NOMO-1 treated with DMSO at 0.1 percent for 48 hours (cell line): ENCODE results near the gene CCL3.
A peak's percentile ranks its signal among the peaks of the same experiment; 100 is the strongest.
"Not testable (repeated sequence)": the region's sequence is repeated elsewhere in the genome, so short reads cannot be mapped to it uniquely, and the experiment has no call there.

Experiments used
- DNase-seq: peaks from one replicate; lab custom pipeline; 2025; ENCODE audit not compliant: unreplicated experiment; lab: John Stamatoyannopoulos, UW

Gene CCL3

DNA sequence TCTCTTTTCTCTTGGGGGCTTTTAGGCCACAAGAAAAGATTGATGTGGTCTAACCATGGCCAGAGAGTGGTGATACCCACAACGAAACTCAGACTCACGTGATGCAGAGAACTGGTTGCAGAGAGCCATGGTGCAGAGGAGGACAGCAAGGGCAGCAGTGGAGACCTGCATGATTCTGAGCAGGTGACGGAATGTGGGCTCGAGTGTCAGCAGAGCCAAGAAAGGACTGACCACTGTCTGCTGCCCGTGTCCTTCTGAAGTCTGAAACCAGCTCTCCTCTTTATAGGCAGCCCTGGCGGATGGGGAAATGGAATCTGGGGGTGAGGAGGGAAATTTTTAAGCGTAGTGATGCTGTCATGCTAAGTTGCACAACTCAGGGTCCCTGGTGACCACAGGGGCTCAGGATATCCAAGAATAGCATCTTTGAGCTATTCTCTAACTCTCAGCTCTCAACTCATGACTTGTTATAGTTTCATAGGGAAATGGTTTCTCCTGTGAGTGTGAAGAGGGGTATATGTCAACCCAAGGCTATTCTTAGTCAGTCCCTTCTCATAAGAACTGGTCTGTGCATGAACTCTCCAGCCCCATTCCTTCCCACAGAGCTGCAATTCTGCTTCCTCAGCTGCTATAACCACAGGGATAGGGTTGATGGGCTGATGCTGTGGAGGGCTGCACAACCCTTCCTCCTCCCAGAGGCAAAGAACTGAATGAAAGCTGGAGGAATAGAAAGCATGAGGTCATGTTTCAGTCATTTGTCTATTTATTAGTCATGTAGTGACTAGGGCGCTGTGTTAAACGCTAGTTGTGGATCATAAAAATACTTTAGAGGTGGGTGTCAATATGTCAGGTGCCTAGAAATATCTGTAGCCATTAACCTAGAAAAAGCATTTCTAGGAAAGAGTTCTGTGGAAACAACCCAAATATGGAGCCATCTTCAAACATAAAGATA is at the start of gene CCL3:
Gene CCL3, minus strand, starts transcription at position 256 of the 949 bp plus-strand sequence. Its CDS starts 85 bp downstream, at position 171.
- peak; percentile 94 for DNase-seq

DNA sequence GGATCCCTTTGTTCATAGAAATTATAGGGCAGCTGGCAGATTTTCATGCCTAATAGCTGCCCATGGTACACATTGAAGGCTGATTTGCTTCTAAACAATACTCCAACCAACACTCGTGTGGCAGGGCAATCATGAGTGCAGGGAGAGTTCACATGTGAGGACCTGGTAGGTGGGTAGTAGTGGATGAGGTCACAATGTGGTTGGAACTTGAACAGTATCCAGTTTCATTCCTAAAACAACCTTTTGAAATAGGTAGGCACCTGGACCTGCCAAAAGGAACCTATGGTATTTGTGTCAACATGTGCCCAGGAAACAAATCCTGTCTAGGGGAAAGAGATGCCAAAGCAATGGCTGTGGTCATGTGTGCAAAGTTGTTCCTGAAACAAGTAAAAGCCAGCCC is 46.5 kb upstream of the CCL3 start:
- no peak for DNase-seq

DNA sequence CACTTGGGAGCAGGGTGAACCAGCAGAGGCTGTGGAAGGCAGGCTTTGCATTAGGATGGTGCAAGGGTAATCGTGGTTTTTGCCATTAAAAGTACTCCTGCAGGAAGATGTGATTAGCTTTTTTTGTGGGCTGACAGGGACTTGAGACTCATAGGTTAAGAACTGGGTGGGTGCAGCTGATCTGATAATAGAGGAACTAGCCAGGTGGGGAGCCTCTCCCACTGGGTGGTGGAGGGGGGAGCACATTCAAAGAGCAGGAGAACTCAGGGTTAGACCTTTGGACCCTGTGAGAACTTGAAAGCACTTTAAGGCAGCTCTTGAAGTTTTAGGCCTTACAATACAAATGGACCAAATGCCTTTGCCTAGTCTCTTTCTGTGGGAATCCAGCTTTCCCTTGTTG is 46.1 kb upstream of the CCL3 start:
- peak; percentile 46 for DNase-seq

GRCh38 chr17:36135465-36135864 is 45.5 kb upstream of the CCL3 start:
- DNase-seq, result peak; percentile 77

DNA sequence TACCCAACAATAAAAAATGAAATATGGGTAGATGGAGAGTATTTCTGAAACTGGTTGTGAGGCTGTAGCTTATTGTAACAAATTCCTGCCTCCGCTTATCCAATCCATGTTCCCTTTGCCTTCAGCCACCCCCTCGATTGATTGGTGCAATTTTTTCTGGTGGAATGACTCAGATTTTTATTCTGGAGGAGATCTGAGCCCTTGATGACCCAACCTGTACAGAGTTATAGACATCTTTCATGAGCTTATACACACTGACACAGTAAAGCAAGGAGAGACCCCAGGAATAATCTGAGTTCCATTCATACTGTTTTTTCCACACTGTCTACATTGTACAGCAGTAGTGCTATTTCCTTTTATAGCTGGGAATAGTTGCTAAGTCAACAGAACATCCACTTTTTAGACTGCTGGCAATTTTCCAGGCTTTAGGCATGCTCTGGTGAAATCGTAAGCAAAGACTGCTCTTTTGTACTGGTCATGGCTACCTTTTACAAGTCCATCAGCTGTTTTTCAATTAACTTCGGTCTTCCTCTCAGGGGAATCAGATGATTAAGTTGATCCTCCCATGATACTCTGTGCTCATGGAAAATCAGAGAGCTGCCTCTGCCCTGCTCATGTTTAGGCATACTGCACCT is 43.8 kb upstream of the CCL3 start:
- no peak for DNase-seq

DNA sequence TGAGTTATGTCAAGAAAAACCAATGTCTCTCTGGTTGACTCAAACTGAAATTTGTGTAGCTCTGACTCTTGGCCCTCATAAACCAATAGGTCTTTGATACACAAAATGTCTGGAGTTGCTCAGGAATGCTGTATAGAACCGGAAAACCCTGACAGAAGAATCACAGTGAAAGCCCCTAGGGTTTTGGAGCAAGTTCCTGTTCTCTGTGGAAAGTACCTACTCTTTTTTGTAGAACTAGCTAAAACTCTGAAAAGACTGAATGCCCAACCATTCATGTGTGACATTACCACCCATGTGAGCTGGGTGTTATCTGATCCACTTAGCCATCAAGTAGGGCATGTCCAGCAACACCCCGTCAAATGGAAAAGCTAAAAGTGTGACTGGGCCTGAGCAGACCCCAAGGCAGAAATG is 42.5 kb upstream of the CCL3 start:
- DNase-seq, result no peak

DNA sequence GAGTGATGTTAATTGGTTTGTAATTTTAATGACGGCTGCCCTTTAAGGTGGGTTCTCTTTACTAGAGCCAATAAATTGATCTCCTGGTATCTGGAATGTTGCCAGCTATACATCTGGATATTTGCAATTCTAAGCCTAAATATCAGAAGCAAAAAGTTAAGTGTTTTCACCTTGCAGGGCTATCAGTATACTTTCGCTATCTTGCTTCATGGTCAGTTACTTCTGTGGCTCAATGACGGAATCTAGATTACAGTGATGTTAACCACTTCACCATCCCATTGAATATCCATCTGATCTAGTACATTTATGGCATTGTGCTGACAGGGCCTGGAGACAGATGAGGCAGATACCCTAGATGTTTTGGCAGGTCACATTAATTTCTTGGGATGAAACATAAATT is 42.0 kb upstream of the CCL3 start:
- DNase-seq, result no peak

- peak; percentile 89 for DNase-seq
These were observed 41.5 kb upstream of the CCL3 start for GRCh38 chr17:36131421-36131820.

DNA sequence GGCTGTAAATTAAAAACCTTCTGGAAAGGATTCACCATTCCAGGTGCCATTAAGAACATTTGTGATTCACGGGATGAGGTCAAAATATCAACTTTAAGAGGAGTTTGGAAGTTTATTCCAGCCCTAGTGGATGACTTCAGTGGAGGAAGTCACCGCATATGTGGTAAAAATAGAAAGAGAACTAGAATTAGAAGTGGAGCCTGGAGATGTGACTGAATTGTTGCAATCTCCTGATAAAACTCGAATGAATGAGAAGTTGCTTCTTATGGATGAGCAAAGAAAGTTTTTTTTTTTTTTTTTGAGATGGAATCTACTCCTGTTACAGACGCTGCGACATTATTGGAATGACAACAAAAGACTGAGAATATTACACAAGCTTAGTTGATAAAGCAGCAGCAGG is 40.4 kb upstream of the CCL3 start:
- peak; percentile 18 for DNase-seq

GRCh38 chr17:36129616-36130015 is 39.7 kb upstream of the CCL3 start:
- DNase-seq, result no peak

GRCh38 chr17:36128411-36128978 is 38.6 kb upstream of the CCL3 start:
- no peak for DNase-seq

DNA sequence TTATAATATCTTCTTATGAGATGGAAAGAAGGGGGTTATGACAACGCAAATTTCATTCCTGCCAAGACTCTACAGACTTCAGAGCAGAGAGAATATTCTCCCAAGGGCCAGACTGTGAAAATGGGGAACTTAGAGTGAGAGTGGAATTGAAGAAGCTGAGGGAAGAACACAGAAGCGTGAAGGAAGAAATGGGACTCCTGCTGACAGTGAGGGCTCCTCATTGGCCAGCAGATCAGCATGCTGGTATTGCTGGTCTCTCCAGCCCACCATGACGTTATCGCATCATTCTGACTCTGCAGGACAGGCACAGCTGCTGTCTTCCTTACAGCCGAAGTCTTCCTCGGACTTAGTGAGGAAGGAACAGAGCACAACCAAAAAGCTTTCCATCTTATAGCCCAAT is 38.0 kb upstream of the CCL3 start:
- peak; percentile 61 for DNase-seq

GRCh38 chr17:36127199-36127893 is 37.4 kb upstream of the CCL3 start:
- no peak for DNase-seq

GRCh38 chr17:36124879-36125824 is 35.2 kb upstream of the CCL3 start:
- DNase-seq, result no peak

DNA sequence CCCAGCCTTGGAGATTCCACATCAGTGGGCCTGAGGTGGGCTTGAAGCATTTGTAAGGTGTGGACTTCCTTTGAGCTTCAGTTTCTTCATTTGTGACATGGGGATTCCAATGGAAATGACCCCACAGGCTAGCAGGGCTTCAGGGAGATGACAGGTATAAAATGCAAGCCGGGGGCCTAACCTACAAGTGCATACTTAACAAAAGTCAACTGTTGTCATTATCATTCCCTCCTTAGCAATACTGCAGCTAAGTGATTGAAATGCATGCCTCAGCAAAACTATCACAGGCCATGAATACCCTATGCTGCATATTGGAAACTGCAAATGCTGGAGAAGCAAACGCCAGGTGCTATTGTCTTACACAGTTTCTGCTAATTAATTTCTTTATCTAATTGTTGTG is 33.5 kb upstream of the CCL3 start:
- DNase-seq, result no peak

DNA sequence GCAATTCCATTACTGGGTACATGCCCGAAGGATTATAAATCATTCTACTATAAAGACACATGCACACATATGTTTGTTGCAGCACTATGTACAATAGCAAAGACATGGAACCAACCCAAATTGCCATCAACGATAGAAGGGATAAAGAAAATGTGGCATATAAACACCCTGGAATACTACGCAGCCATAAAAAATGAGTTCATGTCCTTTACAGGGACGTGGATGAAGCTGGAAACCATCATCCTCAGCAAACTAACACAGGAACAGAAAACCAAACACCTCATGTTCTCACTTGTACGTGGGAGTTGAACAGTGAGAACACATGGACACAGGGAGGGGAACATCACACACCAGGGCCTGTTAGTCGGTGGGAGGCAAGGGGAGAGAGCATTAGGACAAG is 31.2 kb upstream of the CCL3 start:
- DNase-seq, result not testable (repeated sequence)

- DNase-seq, result no peak
These were observed 30.3 kb upstream of the CCL3 start for GRCh38 chr17:36120221-36120620.

DNA sequence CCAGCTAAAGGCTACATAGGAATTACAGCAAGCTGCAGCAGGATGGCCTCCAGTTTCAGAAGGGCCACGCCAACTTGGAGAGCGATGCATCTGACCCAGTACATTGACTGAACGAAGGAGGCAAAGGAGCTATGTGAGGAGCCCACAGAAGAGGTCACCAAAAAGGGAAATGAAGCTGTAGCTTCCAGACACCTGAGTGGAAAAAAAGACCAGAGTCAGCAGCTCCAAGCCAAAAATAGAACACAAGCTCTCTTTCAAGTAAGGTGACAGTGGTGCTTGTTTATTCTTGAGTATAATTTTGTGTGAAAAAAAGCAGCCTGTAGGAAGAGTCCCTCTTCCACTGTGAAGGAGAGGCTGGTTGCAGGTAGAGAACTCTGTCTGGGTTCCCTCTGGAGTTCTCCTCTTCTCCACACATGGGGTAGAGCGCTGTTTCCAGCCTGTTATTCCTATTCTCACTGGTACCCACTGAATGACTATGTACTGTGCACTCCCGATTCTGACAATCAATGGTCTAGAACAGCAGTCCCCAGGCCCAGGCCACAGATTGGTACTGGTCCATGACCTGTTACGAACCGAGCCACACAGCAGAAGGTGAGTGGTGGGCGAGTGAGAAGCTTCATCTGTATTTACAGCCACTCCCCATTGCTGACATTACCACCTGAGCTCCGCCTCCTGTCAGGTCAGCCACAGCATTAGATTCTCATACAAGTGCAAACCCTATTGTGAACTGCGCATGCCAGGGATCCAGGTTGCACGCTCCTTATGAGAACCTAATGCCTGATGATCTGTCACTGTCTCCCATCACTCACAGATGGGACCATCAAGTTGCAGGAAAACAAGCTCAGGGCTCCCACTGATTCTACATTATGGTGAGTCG is 28.8 kb upstream of the CCL3 start:
- no peak for DNase-seq
